Vagina (tissue), 2 donors: Measurements from ENCODE around the gene SHF.

Experiments
- POLR2A ChIP-seq, 2 donors: fragments of 450-650 bp; IDR thresholded peaks; one replicate each; pipeline ENCODE4 v1.6.1; 2017; ENCODE audit warnings: antibody characterized with exemption in 2 of 2, mild to moderate bottlenecking in 2 of 2, moderate library complexity in 2 of 2
- TF ChIP-seq, protein P1 (sequence below), 3 experiments: fragments of 450-650 bp in 2 of 3; fragments of 200-600 bp in 1 of 3; sonication (generic) in 1 of 3; IDR thresholded peaks; one replicate each; pipeline ENCODE4 v1.5.1; 2017 to 2019; ENCODE audit warnings: antibody characterized with exemption in 3 of 3, mild to moderate bottlenecking in 2 of 3, moderate library complexity in 2 of 3

DNA sequence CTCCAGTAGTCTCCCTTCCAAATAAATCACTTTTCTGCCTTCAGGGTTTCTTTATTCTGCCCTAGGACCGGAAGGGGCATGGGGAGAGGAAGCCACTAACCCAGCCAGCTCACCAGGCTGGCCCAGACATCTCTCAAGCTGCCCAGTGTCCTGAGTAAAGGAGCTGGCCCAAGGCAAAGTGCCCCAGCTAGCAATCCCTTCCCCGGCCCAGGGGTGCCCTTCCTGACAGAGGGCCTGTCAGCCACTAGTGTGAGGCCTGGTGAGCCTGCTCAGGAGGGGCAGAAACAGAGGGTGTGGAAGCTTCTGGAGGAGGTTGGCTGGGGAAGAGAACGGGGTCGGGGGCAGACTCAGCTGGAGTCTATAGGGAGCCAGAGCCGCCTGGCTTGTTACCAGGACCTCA lies 22.2 kb downstream of the SHF start:
- TF ChIP-seq, protein P1, sequence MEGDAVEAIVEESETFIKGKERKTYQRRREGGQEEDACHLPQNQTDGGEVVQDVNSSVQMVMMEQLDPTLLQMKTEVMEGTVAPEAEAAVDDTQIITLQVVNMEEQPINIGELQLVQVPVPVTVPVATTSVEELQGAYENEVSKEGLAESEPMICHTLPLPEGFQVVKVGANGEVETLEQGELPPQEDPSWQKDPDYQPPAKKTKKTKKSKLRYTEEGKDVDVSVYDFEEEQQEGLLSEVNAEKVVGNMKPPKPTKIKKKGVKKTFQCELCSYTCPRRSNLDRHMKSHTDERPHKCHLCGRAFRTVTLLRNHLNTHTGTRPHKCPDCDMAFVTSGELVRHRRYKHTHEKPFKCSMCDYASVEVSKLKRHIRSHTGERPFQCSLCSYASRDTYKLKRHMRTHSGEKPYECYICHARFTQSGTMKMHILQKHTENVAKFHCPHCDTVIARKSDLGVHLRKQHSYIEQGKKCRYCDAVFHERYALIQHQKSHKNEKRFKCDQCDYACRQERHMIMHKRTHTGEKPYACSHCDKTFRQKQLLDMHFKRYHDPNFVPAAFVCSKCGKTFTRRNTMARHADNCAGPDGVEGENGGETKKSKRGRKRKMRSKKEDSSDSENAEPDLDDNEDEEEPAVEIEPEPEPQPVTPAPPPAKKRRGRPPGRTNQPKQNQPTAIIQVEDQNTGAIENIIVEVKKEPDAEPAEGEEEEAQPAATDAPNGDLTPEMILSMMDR (IDR thresholded peaks at IDR 0.05), result no peak
- no peak for TF ChIP-seq POLR2A (IDR thresholded peaks at IDR 0.05)
